ENCODE measurements around the gene ZNF619. TPM values are rescaled to one million over a fixed set of nuclear protein-coding genes. Genes with fewer than 3 reads are reported as not detected.

The ZNF619 gene
- total and polyA plus RNA-seq, 9 of the 15 experiments (the other 6 are each of a cell fraction or from before 2014, with no cell fraction given): 1.3 to 9.1 (median 6.3) TPM

DNA sequence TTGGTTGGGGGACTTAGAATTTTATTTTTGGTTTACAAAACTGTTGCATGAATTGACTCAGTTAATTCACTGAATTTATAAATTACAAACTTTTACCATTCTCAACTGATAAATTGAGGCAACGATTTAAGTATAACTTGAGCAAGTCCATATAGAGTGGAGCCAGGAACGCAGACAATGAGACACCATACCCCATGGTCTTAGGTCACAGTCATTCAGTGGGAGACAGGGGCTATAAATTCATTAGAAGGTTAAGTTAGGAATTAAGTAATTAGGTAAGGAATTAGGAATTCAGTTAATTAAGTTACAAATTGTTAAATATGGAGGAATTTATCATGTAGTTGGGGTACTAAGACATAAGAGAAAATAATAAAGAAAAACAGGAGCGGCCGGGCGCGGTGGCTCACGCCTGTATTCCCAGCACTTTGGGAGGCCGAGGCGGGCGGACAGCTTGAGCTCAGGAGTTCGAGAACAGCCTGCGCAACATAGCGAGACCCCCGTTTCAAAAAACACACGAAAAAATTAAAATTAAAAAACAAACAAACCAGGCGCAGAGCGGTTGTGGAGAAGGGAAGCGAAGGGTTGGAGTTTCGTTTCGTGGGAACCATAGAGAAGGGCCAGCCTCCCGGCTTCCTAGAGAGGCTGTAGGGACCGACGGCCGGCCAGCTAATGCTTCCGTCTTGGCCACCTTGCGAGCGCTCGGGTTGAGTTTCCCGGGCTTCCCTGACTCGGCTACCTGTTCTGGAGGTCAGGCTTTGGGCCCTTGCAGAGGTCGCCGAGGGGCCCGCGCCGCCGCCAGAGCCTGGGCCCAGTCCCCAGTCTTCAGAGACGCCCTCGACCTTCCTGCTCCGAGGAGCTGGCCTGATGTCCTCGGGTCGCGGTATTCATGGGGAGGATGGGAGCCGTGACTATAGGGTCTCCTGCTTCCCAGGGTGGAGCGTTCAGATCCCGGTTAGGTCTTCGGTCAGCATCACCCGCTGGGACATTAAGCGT, at the start of gene ZNF619 (continued):
- TF ChIP-seq GABPB2 (CRISPR knock-in tag; conservative IDR thresholded peaks at IDR 0.05): no peak
- TF ChIP-seq ARID2 (IDR thresholded peaks at IDR 0.05): no peak
- peak; percentile 68 for TF ChIP-seq HCFC1 (IDR thresholded peaks at IDR 0.05; ENCODE audit: low read depth, low read length)
- peak; percentile 53 for TF ChIP-seq C11orf30 (IDR thresholded peaks at IDR 0.05; ENCODE audit: low read depth)
- TF ChIP-seq, protein P1, sequence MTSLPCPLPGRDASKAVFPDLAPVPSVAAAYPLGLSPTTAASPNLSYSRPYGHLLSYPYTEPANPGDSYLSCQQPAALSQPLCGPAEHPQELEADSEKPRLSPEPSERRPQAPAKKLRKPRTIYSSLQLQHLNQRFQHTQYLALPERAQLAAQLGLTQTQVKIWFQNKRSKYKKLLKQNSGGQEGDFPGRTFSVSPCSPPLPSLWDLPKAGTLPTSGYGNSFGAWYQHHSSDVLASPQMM (CRISPR knock-in tag; IDR thresholded peaks at IDR 0.05): no peak
- no peak for TF ChIP-seq ZNF79 (CRISPR knock-in tag; IDR thresholded peaks at IDR 0.05; ENCODE audit: low read depth)
- TF ChIP-seq, protein P2, sequence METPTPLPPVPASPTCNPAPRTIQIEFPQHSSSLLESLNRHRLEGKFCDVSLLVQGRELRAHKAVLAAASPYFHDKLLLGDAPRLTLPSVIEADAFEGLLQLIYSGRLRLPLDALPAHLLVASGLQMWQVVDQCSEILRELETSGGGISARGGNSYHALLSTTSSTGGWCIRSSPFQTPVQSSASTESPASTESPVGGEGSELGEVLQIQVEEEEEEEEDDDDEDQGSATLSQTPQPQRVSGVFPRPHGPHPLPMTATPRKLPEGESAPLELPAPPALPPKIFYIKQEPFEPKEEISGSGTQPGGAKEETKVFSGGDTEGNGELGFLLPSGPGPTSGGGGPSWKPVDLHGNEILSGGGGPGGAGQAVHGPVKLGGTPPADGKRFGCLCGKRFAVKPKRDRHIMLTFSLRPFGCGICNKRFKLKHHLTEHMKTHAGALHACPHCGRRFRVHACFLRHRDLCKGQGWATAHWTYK (CRISPR knock-in tag; IDR thresholded peaks at IDR 0.05): no peak
- no peak for TF ChIP-seq ZNF347 (CRISPR knock-in tag; IDR thresholded peaks at IDR 0.05; ENCODE audit: low read depth)
- TF ChIP-seq LEF1 (IDR thresholded peaks at IDR 0.05): no peak
- TF ChIP-seq XRCC5 (IDR thresholded peaks at IDR 0.05; ENCODE audit: low read depth, low read length): peak; percentile 69; the same call in 1 of the 2 replicates
- TF ChIP-seq SMC3 (conservative IDR thresholded peaks at IDR 0.05; ENCODE audit: insufficient read depth, low read depth, low read length): no peak
- no peak for TF ChIP-seq ZNF644 (tag; IDR thresholded peaks at IDR 0.05; ENCODE audit: low read depth)
- TF ChIP-seq ZNF764 (CRISPR knock-in tag; IDR thresholded peaks at IDR 0.05; ENCODE audit: low read depth): no peak
- TF ChIP-seq KLF13 (tag; IDR thresholded peaks at IDR 0.05; ENCODE audit: borderline replicate concordance, low read depth): no peak
- TF ChIP-seq ZNF778 (CRISPR knock-in tag; IDR thresholded peaks at IDR 0.05): no peak
- peak; percentile 56 for TF ChIP-seq SMAD1 (IDR thresholded peaks at IDR 0.05; ENCODE audit: low read depth, low read length, partially characterized antibody)
- TF ChIP-seq HDAC3 (IDR thresholded peaks at IDR 0.05; ENCODE audit: borderline replicate concordance, partially characterized antibody): no peak
- TF ChIP-seq HNRNPLL (IDR thresholded peaks at IDR 0.05; ENCODE audit: low read depth, low read length, poor library complexity, severe bottlenecking): peak; percentile 18
- TF ChIP-seq, protein P3, sequence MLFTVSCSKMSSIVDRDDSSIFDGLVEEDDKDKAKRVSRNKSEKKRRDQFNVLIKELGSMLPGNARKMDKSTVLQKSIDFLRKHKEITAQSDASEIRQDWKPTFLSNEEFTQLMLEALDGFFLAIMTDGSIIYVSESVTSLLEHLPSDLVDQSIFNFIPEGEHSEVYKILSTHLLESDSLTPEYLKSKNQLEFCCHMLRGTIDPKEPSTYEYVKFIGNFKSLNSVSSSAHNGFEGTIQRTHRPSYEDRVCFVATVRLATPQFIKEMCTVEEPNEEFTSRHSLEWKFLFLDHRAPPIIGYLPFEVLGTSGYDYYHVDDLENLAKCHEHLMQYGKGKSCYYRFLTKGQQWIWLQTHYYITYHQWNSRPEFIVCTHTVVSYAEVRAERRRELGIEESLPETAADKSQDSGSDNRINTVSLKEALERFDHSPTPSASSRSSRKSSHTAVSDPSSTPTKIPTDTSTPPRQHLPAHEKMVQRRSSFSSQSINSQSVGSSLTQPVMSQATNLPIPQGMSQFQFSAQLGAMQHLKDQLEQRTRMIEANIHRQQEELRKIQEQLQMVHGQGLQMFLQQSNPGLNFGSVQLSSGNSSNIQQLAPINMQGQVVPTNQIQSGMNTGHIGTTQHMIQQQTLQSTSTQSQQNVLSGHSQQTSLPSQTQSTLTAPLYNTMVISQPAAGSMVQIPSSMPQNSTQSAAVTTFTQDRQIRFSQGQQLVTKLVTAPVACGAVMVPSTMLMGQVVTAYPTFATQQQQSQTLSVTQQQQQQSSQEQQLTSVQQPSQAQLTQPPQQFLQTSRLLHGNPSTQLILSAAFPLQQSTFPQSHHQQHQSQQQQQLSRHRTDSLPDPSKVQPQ (CRISPR knock-in tag; IDR thresholded peaks at IDR 0.05; ENCODE audit: borderline replicate concordance): 0 out of 2 replicates have a peak, but pooled peaks have one; percentile 21
- no peak for TF ChIP-seq KLF16 (IDR thresholded peaks at IDR 0.05)
- TF ChIP-seq STAG1 (CRISPR knock-in tag; IDR thresholded peaks at IDR 0.05; ENCODE audit: borderline replicate concordance): no peak
- no peak for TF ChIP-seq RBM25 (IDR thresholded peaks at IDR 0.05; ENCODE audit: low read depth, low read length, severe bottlenecking)
- TF ChIP-seq ZNF589 (CRISPR knock-in tag; IDR thresholded peaks at IDR 0.05; ENCODE audit: low read depth): no peak

Data from K562 (cell line).